Gastroesophageal sphincter (tissue), 4 donors: Measurements from ENCODE around the gene CDC123. TPM values are rescaled to one million over a fixed set of nuclear protein-coding genes. Genes with fewer than 3 reads are reported as not detected.

Source experiments
- ATAC-seq: fragments of 150-250 bp; one replicate; pipeline ENCODE4 v1.9.1; 2016; ENCODE audit warnings: mild to moderate bottlenecking, moderate library complexity
- H3K27ac ChIP-seq, 4 donors: fragments of 200-600 bp; sonication (generic) in 3 of 4; 1 replicate in 3 of 4; 2 replicates in 1 of 4; pipeline ENCODE4 v1.5.1; 2016 to 2019
- H3K27me3 ChIP-seq: fragments of 200-600 bp; sonication (generic); one replicate; pipeline ENCODE4 v1.5.1; 2019
- H3K36me3 ChIP-seq, 2 donors: fragments of 200-600 bp; sonication (generic); one replicate each; pipeline ENCODE4 v1.5.1; 2019; ENCODE audit warnings: control low read depth in 1 of 2
- H3K4me1 ChIP-seq, 3 donors: fragments of 200-600 bp; sonication (generic); 1 replicate in 2 of 3; 2 replicates in 1 of 3; pipeline ENCODE4 v1.5.1; 2016 to 2019; ENCODE audit warnings: control low read depth in 2 of 3
- H3K4me3 ChIP-seq, 2 donors: fragments of 200-600 bp; sonication (generic); one replicate each; pipeline ENCODE4 v1.5.1; 2019; ENCODE audit warnings: mild to moderate bottlenecking in 1 of 2, moderate library complexity in 1 of 2
- H3K9me3 ChIP-seq, 3 donors: fragments of 200-600 bp; sonication (generic); one replicate each; pipeline ENCODE4 v1.5.1; 2017 to 2019; ENCODE audit warnings: control low read depth in 2 of 3
- CTCF ChIP-seq, 4 experiments: fragments of 200-600 bp in 2 of 4; fragments of 450-650 bp in 2 of 4; sonication (generic) in 1 of 4; IDR thresholded peaks; one replicate each; pipeline ENCODE4 v1.5.1; 2017 to 2019; ENCODE audit warnings: antibody characterized with exemption in 4 of 4, mild to moderate bottlenecking in 2 of 4, moderate library complexity in 2 of 4
- EP300 ChIP-seq: sonication (generic); formaldehyde crosslinking; IDR thresholded peaks from one replicate; pipeline ENCODE4 v1.6.1; 2017; ENCODE audit warnings: antibody characterized with exemption, mild to moderate bottlenecking
- POLR2A ChIP-seq, 2 donors: fragments of 450-650 bp; IDR thresholded peaks; one replicate each; pipeline ENCODE4 v1.6.1; 2017; ENCODE audit warnings: antibody characterized with exemption in 2 of 2, mild to moderate bottlenecking in 2 of 2, moderate library complexity in 1 of 2
- POLR2AphosphoS5 ChIP-seq: sonication (generic); formaldehyde crosslinking; IDR thresholded peaks from one replicate; pipeline ENCODE4 v1.6.1; 2017; ENCODE audit warnings: antibody characterized with exemption
- WGBS, 2 donors: methylation state at CpG; one replicate each; pipeline ENCODE4 v1.1.5; 2018; ENCODE audit warnings: low coverage in 1 of 2; 5-methylcytosine and 5-hydroxymethylcytosine counted together
- total RNA-seq, 4 donors: library from RNA; depleted of rRNA; stranded (reverse); fragments of >200 nt; gene quantifications; one replicate each; pipeline ENCODE4 v1.1.0, GENCODE V29; 2016

The CDC123 gene
- total RNA-seq, 4 donors from 2014 or later, result 53.5 to 83.7 (median 68.0) TPM

GRCh38 chr10:12202226-12202625 lies 6.2 kb downstream of the CDC123 start:
- Histone ChIP-seq H3K4me3 (no peak overlapping the region), H3K27me3 (no peaks in the 10 kb centered on the region), H3K4me1 (peaks cover 0 to 14% (median 7%) of the 10 kb centered on the region in 3 donors), H3K27ac (no peak overlapping the region), H3K9me3 (no peaks in the 10 kb centered on the region), H3K36me3 (peaks cover 0 to 58% of the 10 kb centered on the region in 2 donors)
- ATAC-seq, result no peak
- WGBS, 2 donors, result 81 to 87% methylated on average over 3 to 4 of the region's 5 CpGs
- no peak for TF ChIP-seq EP300

GRCh38 chr10:12205082-12205481 lies 9.1 kb downstream of the CDC123 start:
- no peaks in the 10 kb centered on the region for H3K4me1 ChIP-seq
- ATAC-seq, result no peak
- no peak overlapping the region for H3K4me3 ChIP-seq
- no peak overlapping the region for H3K27ac ChIP-seq
- TF ChIP-seq POLR2A (IDR thresholded peaks at IDR 0.05) (no peak), CTCF (IDR thresholded peaks at IDR 0.05) (no peak), EP300 (no peak)
- 93 to 95% methylated on average over 3 of the region's 3 CpGs for WGBS, 2 donors
- no peaks in the 10 kb centered on the region for H3K27me3 ChIP-seq
- peaks cover 0 to 69% of the 10 kb centered on the region in 2 donors for H3K36me3 ChIP-seq
- H3K9me3 ChIP-seq, result no peaks in the 10 kb centered on the region

- no peak for ATAC-seq
- 85 to 88% methylated on average over 3 of the region's 3 CpGs for WGBS, 2 donors
- no peak for TF ChIP-seq POLR2AphosphoS5
- no peak for TF ChIP-seq CTCF (IDR thresholded peaks at IDR 0.05)
- no peak overlapping the region for H3K27ac ChIP-seq
- H3K4me1 ChIP-seq, result no peaks in the 10 kb centered on the region
- H3K9me3 ChIP-seq, result no peaks in the 10 kb centered on the region
- no peak overlapping the region for H3K4me3 ChIP-seq
- H3K36me3 ChIP-seq, result peaks cover 0 to 69% of the 10 kb centered on the region in 2 donors
- H3K27me3 ChIP-seq, result no peaks in the 10 kb centered on the region
Measured at GRCh38 chr10:12207114-12207513, 11.1 kb downstream of the CDC123 start.

GRCh38 chr10:12208460-12208859 lies 12.5 kb downstream of the CDC123 start:
- no peaks in the 10 kb centered on the region for H3K9me3 ChIP-seq
- H3K36me3 ChIP-seq, result peaks cover 0 to 67% of the 10 kb centered on the region in 2 donors
- WGBS, 2 donors, result 97 to 100% methylated on average over 5 of the region's 5 CpGs
- ATAC-seq, result no peak
- TF ChIP-seq POLR2A (IDR thresholded peaks at IDR 0.05) (no peak), CTCF (IDR thresholded peaks at IDR 0.05) (no peak), EP300 (no peak)
- H3K27me3 ChIP-seq, result no peaks in the 10 kb centered on the region
- no peak overlapping the region for H3K27ac ChIP-seq
- no peak overlapping the region for H3K4me3 ChIP-seq
- H3K4me1 ChIP-seq, result peaks cover 0 to 7% (median 0%) of the 10 kb centered on the region in 3 donors

GRCh38 chr10:12212454-12212853 lies 16.5 kb downstream of the CDC123 start:
- H3K4me1 ChIP-seq, result peaks cover 0 to 44% (median 8%) of the 10 kb centered on the region in 3 donors
- no peak overlapping the region for H3K27ac ChIP-seq
- no peak overlapping the region for H3K4me3 ChIP-seq
- no peak for ATAC-seq
- no peaks in the 10 kb centered on the region for H3K9me3 ChIP-seq
- H3K27me3 ChIP-seq, result no peaks in the 10 kb centered on the region
- TF ChIP-seq CTCF (IDR thresholded peaks at IDR 0.05) (no peak), POLR2AphosphoS5 (no peak), POLR2A (IDR thresholded peaks at IDR 0.05) (no peak), EP300 (no peak)
- peaks cover 0 to 61% of the 10 kb centered on the region in 2 donors for H3K36me3 ChIP-seq
- WGBS, 2 donors, result 88 to 94% methylated on average over 2 to 3 of the region's 3 CpGs
